NCI-H1694 treated with DMSO at 0.1 percent for 48 hours (cell line): Measurements from ENCODE around the gene ASCC3.
"Not testable (repeated sequence)": the region's sequence is repeated elsewhere in the genome, so short reads cannot be mapped to it uniquely, and the experiment has no call there.

Source experiments
- DNase-seq: peaks from one replicate; lab custom pipeline; 2025; lab: John Stamatoyannopoulos, UW

The ASCC3 gene

GRCh38 chr6:100658486-100658885 lies 222.6 kb downstream of the ASCC3 start:
- DNase-seq, result no peak

DNA sequence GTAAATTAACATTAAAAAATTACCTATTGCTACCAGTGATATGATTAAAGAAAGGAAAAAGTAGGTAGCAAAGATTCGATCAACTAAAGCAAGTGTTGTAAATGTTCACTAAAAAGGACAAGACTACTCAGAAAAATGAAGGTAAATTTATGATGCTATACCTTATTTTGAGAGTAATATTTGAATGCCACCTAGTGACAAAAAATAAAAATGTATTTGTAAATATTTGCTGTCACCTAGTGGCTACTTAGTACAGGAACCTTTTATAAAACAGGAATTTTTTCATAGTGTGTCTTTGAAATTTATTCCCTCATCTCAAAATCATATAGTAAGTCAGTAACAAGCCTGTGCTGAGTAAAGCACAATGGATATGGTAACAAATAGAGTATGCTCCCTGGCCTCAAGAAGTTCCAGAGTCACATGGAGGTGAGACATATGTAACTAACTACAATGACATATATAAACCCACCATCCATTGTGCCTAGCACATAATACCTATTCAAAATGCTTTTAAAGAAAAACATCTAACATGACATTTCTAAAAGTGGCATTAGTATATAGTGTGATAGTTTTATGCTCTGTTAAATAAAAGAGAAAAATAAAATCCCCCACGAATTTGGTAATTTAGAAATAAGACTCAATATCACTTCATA lies 223.3 kb downstream of the ASCC3 start:
- peak; percentile 65 for DNase-seq

DNA sequence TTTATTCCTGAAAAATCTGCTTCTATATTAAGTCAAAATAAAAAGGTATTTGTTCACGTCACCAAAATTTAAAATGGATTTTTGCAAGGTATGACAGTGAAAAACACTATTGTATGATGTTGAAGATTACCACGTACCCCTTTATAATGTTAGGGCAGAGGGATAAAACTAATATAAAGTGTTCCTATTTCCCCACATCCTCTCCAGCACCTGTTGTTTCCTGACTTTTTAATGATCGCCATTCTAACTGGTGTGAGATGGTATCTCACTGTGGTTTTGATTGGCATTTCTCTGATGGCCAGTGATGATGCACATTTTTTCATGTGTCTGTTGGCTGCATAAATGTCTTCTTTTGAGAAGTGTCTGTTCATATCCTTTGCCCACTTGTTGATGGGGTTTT lies 240.0 kb downstream of the ASCC3 start:
- not testable (repeated sequence) for DNase-seq

DNA sequence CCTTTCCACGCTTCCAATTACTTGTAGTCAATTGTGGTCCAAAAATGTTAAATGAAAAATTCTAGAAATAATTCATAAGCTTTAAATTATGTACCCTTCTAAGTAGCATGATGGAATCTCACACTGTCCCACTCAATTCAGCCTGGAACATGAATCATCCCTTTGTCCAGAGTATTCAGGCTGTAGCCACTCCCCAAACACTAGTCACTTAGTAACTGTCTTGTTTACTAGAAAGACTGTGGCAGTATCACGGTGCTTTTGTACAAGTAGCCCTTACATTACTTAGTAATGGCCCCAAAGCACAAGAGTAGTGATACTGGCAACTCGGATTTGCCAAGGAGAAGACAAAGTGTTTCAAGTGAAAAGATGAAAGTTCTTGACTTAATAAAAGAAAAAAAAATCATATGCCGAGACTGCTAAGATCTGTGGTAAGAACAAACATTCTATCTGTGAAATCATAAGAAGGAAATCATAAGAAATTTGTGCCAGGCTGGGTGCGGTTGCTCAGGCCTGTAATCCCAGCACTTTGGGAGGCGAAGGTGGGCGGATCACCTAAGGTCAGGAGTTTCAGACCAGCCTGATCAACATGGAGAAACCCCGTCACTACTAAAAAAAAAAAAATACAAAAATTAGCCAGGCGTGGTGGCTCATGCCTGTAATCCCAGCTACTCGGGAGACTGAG lies 247.9 kb downstream of the ASCC3 start:
- DNase-seq, result no peak

GRCh38 chr6:100630536-100630935 lies 250.6 kb downstream of the ASCC3 start:
- DNase-seq, result no peak

GRCh38 chr6:100627911-100628758 lies 253.0 kb downstream of the ASCC3 start:
- no peak for DNase-seq

GRCh38 chr6:100626721-100627120 lies 254.4 kb downstream of the ASCC3 start:
- no peak for DNase-seq

GRCh38 chr6:100622907-100623692 lies 258.0 kb downstream of the ASCC3 start:
- DNase-seq, result no peak

- DNase-seq, result no peak
Observed at GRCh38 chr6:100620085-100620840, 260.9 kb downstream of the ASCC3 start.

DNA sequence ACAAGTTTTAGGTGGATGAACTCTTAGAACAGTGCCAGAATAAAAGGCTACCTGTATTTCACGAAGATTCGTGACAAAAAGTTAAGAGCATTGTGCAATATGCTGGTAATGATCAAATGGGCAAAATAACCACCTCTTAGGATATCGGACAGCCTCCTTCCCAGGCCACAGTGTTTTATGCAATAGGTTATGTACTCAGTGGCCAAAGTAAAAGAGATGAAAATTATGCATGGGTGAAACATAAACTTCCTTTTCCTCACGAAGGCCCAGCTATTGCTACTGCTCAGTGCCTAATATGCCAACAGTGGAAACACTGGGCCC lies 262.8 kb downstream of the ASCC3 start:
- no peak for DNase-seq

DNA sequence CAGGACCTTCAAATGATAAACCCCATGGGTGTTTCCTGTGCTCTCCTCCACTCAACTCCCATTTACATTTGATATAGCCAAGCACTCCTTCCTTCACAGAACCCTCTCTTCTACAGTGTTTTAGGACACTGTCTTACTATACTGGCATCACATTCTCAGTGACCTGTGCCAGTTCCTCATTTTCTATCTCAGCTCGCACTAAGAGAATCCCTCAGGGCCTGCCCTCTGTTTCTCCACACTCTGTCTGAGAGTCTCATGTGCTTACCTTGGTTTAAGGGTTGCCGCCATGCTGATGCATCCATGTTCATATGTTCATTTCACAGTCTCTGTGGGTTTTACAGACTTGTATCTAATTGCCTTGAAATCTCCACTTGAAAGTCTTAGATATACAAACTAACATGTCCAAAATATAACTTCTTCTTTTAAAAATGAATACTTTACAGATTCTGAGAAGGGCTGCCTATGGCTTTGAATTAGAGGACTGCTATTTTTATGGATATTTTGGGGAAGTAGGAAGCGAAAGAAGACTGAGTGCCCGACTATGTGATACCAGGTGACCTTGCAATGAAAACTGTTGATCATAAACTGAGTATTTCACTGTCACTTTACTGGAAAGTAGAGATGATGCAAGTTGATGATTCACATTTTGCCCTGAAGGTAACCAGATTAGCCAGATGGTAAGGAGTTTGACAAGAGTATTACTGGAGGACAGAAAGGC lies 263.3 kb downstream of the ASCC3 start:
- DNase-seq, result no peak

DNA sequence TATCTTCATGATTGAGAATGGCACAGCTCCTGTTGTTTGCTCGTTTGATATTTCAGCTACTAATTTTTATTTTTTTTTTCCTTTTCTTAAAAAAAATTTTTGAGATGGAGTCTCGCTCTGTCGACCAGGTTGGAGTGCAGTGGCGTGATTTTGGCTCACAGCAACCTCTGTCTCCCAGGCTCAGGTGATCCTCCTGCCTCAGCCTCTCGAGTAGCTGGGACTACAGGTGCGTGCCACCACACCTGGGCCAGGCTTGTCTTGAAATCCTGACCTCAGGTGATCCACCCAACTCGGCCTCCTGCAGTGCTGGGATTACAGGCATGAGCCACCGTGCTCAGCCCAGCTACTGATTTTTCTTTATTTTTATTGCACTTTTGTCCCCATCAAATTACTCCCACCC lies 266.2 kb downstream of the ASCC3 start:
- DNase-seq, result no peak

DNA sequence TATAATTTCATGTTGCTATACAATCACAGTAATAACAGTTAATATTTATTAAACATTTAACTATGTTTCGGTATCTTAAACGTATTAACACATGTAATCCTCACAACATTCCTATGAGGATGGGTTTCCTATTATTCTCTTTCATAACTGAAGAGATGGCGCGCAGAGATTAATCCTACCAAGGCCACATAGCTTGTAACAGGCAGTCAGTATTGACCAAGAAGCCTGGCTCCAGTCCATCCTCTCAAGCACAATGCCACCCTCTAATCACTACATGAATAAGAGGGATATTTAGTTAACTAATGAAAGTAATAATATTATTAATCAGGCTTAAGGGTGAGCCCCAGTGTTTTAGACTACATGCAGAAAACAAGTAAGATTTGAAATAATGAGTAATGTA lies 266.7 kb downstream of the ASCC3 start:
- DNase-seq, result no peak

- DNase-seq, result no peak
Observed at GRCh38 chr6:100613656-100614055, 267.5 kb downstream of the ASCC3 start.

DNA sequence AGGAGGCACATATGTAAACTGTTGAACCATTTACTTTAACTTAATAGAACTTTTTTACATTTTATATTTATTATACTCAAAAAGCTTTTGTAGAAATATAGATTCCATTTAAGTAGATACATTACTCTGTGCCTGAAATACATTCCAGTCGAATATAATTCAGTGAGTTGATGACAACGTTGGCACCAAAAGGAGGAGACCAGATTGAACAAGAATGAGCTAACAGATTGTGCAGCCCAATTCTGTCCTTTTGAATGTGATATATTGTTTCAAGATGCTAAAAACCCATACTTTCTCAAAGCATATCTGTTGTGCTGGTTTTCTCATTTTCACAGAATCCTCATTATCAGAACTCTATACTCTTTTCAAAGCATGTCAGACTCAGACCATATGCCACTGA lies 269.0 kb downstream of the ASCC3 start:
- DNase-seq, result peak; percentile 53

- no peak for DNase-seq
Observed at GRCh38 chr6:100599088-100599770, 281.9 kb downstream of the ASCC3 start.

DNA sequence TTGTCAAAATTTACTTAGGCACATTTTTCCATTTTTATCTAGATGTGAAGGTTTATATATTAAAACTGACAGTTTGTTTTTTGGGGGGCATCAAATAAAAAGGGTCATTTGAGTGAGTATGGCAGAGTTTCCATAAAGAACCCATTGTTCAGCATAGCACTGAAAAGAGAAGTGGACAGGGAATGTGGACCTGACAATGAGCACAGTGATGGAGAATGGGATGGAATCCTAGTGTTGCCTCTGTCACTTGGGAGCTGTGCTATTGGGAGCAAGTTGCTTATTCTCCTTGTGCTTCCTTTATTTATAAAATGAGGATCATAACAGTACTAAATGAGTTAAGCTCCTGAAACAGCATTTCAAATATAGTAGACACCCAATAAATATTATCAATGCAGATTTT lies 285.7 kb downstream of the ASCC3 start:
- DNase-seq, result no peak

- DNase-seq, result no peak
Observed at GRCh38 chr6:100593522-100593921, 287.6 kb downstream of the ASCC3 start.

DNA sequence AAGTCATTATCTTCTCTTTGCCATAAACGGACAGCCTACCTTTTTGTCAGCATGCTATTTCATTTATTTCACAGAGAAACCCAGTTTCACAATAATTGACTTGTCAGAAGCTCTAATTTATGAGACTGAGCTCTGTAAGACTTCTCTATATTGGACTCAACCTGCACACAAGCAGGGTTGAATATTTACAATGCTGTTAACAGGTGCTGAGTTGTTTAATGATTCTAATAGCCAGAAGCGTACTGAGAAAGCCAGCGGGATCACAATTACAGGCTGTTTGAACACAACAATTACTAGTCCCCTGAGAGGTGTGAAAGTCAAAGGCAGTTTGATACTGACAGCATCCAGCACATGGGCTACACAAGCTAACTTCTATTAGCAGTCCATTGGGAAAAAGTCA lies 288.2 kb downstream of the ASCC3 start:
- peak; percentile 55 for DNase-seq

GRCh38 chr6:100577425-100577824 lies 303.7 kb downstream of the ASCC3 start:
- no peak for DNase-seq
